Thyroid gland (tissue), 4 donors: ENCODE measurements around the gene CABLES2. TPM values are rescaled to one million over a fixed set of nuclear protein-coding genes. Genes with fewer than 3 reads are reported as not detected.

ENCODE experiments used
- DNase-seq, 2 donors: peaks; one replicate each; pipeline ENCODE4 v3.0.0-alpha.2; 2019
- H3K27ac ChIP-seq, 3 donors: fragments of 200-600 bp; sonication (generic); 1 replicate in 2 of 3; 2 replicates in 1 of 3; pipeline ENCODE4 v1.5.1; 2016 to 2019; ENCODE audit warnings: mild to moderate bottlenecking in 1 of 3, moderate library complexity in 1 of 3
- H3K27me3 ChIP-seq: fragments of 200-600 bp; sonication (generic); one replicate; pipeline ENCODE4 v1.5.1; 2019
- H3K36me3 ChIP-seq, 2 donors: fragments of 200-600 bp; sonication (generic); one replicate each; pipeline ENCODE4 v1.5.1; 2016 to 2019
- H3K4me1 ChIP-seq, 2 donors: fragments of 200-600 bp; sonication (generic); one replicate each; pipeline ENCODE4 v1.5.1; 2017 to 2019
- H3K4me3 ChIP-seq, 3 donors: fragments of 200-600 bp; sonication (generic); replicated peaks in 1 of 3; 1 replicate in 2 of 3; 2 replicates in 1 of 3; pipeline ENCODE4 v1.5.1; 2016; ENCODE audit warnings: mild to moderate bottlenecking in 1 of 3
- H3K9me3 ChIP-seq: fragments of 200-600 bp; sonication (generic); one replicate; pipeline ENCODE4 v1.5.1; 2017
- CTCF ChIP-seq, 6 experiments: fragments of 200-600 bp in 3 of 6; fragments of 450-650 bp in 3 of 6; sonication (generic) in 3 of 6; IDR thresholded peaks; one replicate each; pipeline ENCODE4 v1.5.1; 2016 to 2019; ENCODE audit warnings: antibody characterized with exemption in 6 of 6, mild to moderate bottlenecking in 2 of 6, inconsistent platforms in 1 of 6, moderate library complexity in 1 of 6
- POLR2A ChIP-seq, 2 donors: fragments of 450-650 bp; IDR thresholded peaks; one replicate each; pipeline ENCODE4 v1.6.1; 2017; ENCODE audit warnings: antibody characterized with exemption in 2 of 2, mild to moderate bottlenecking in 2 of 2, moderate library complexity in 1 of 2
- WGBS, 2 donors: methylation state at CpG; one replicate each; pipeline ENCODE4 v1.1.5; 2017; 5-methylcytosine and 5-hydroxymethylcytosine counted together
- intact Hi-C: fragments of 100-400 bp; cut with DNase I; formaldehyde crosslinking; loops from one replicate; pipeline ENCODE4 v1.15.1; 2023
- total RNA-seq, 4 donors: library from RNA; depleted of rRNA; stranded (reverse); fragments of >200 nt; gene quantifications; one replicate each; pipeline ENCODE4 v1.2.3, GENCODE V29; 2016

CABLES2 gene
- total RNA-seq, 4 donors from 2014 or later: 5.8 to 8.5 (median 7.7) TPM

DNA sequence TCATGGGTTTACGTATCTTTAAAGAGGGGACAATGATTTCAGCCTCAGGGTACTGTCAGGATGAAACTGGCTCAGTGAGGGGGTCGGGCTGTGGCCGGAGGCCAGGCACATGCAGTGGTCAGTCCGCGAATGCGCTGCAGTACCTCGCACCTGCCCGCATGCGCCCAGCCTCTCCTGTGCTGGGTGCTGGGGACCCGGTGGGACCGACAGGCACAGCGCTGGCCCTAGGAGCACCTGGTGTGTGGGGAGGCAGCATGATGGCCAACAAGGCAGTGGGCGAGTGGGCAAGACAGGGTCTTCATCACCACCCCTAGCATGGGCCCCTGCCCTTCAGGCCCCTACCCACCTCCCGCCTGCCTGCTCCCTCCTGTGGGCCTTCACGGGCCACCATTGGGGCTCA lies 970 bp upstream of the CABLES2 start:
- 85 to 94% methylated on average over 13 of the region's 15 CpGs for WGBS, 2 donors

DNA sequence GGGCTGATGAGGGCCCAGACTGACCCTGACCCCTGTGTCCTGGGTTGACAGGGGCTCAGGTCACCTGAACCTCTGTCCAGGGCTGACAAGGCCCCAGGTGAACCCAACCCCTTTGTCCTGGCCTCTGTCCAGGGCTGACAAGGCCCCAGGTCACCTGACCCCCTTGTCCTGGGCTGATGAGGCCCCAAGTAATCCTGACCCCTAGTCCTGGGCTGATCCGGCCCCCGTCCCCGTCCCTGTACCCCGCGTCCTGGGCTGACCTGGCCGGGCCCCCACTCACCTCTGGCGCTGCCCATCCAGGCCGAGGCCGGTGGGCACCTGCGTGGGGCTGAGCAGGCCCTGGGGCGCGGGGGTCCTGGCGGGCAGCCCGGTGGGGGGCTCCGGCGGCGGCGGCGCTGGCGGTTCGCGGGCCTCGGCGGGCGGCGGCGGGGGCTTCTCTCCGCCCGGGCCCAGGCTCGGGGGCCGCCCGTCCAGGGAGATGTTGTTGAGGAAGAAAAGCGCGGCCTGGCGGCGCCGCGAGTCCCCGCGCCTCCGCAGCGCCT lies 379 bp downstream of the CABLES2 start:
- intact Hi-C loops: loop anchor here (5.0 kb wide), 1 partner anchor 169 kb away; the partner anchor contains the start of gene OSBPL2
- no peak for TF ChIP-seq CTCF (IDR thresholded peaks at IDR 0.05)
- TF ChIP-seq POLR2A (IDR thresholded peaks at IDR 0.05): no peak
- H3K4me1 ChIP-seq: peaks cover 36 to 47% of the 10 kb centered on the region in 2 donors
- 2% methylated on average over 20 of the region's 42 CpGs; no CpG with 5 or more reads in 1 of the 2 donors for WGBS, 2 donors
- H3K9me3 ChIP-seq: no peaks in the 10 kb centered on the region
- H3K36me3 ChIP-seq: no peaks in the 10 kb centered on the region
- DNase-seq: peak; percentile 28 to 40
- H3K27me3 ChIP-seq: no peaks in the 10 kb centered on the region
- H3K4me3 ChIP-seq: peak overlapping the region; percentile 43 to 67 (median 49)
- peak overlapping the region in 1 of 3 donors; percentile 28 for H3K27ac ChIP-seq

More for the DNA sequence above, 970 bp upstream of the CABLES2 start:
- Histone ChIP-seq H3K36me3 (no peaks in the 10 kb centered on the region), H3K4me3 (no peak overlapping the region), H3K9me3 (no peaks in the 10 kb centered on the region), H3K4me1 (peaks cover 36 to 47% of the 10 kb centered on the region in 2 donors), H3K27ac (peak overlapping the region in 1 of 3 donors; percentile 7), H3K27me3 (no peaks in the 10 kb centered on the region)
- no peak for DNase-seq
- no peak for TF ChIP-seq POLR2A (IDR thresholded peaks at IDR 0.05)
- TF ChIP-seq CTCF (IDR thresholded peaks at IDR 0.05): no peak
- intact Hi-C loops: loop anchor here (5.0 kb wide), 1 partner anchor 171 kb away; the partner anchor contains the start of gene OSBPL2

DNA sequence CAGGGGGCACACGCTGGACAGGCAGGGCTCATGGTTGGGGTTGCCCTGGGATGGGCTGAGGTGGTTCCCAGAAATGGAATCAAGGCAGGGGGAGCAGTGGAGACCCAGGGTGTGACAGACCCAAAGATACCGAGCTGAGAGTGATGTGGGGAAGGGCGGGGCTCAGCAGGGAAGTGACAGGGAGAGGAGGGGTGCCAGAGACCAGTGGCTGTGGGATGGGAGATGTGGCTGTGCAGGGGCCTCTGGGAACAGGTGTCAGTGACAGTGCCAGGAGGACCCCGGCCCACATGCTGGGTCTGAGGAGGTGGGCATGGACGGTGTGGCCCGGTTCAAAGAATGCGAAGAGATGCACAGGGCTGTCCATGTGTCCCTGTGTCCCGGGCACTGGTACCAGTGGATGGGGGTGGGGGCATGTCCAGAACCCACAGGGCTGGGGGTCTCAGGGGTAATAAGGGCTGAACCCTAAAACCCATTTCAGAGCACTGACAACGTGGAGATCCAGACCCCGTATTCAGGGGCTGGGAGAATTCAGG lies 1.0 kb downstream of the CABLES2 start:
- TF ChIP-seq POLR2A (IDR thresholded peaks at IDR 0.05): no peak
- no peak for TF ChIP-seq CTCF (IDR thresholded peaks at IDR 0.05)
- DNase-seq: no peak
- Histone ChIP-seq H3K4me1 (peaks cover 36 to 47% of the 10 kb centered on the region in 2 donors), H3K27ac (peak overlapping the region in 1 of 3 donors; percentile 28), H3K27me3 (no peaks in the 10 kb centered on the region), H3K9me3 (no peaks in the 10 kb centered on the region), H3K36me3 (no peaks in the 10 kb centered on the region), H3K4me3 (peak overlapping the region in 1 of 3 donors; percentile 43)
- 53 to 67% methylated on average over 10 of the region's 10 CpGs for WGBS, 2 donors
- intact Hi-C loops: loop anchor here (5.0 kb wide), 1 partner anchor 169 kb away; the partner anchor contains the start of gene OSBPL2

GRCh38 chr20:62405108-62405980 lies 1.7 kb downstream of the CABLES2 start:
- Histone ChIP-seq H3K4me3 (no peak overlapping the region), H3K4me1 (peaks cover 32 to 43% of the 10 kb centered on the region in 2 donors), H3K27me3 (no peaks in the 10 kb centered on the region), H3K9me3 (no peaks in the 10 kb centered on the region), H3K27ac (no peak overlapping the region), H3K36me3 (no peaks in the 10 kb centered on the region)
- 68 to 71% methylated on average over 10 to 13 of the region's 23 CpGs for WGBS, 2 donors
- DNase-seq: peak; percentile 51 to 69
- no peak for TF ChIP-seq POLR2A (IDR thresholded peaks at IDR 0.05)
- peak in 5 of 6 experiments; percentile 48 to 66 (median 59) for TF ChIP-seq CTCF (IDR thresholded peaks at IDR 0.05)
- intact Hi-C loops: loop anchor here (5.0 kb wide), 1 partner anchor 168 kb away; the partner anchor contains the start of gene OSBPL2
